Sigmoid colon (tissue), 3 donors: Measurements from ENCODE around the gene RPS6KA2.

Source experiments
- CTCF ChIP-seq, 4 experiments: fragments of 450-650 bp in 3 of 4; fragments of 200-600 bp in 1 of 4; IDR thresholded peaks; one replicate each; pipeline ENCODE4 v1.5.1; 2016 to 2019; ENCODE audit warnings: antibody characterized with exemption in 4 of 4, mild to moderate bottlenecking in 3 of 4, moderate library complexity in 2 of 4
- POLR2A ChIP-seq, 2 donors: fragments of 450-650 bp; IDR thresholded peaks; one replicate each; pipeline ENCODE4 v1.6.1; 2016; ENCODE audit warnings: antibody characterized with exemption in 2 of 2, mild to moderate bottlenecking in 2 of 2, moderate library complexity in 2 of 2

- TF ChIP-seq POLR2A (IDR thresholded peaks at IDR 0.05): no peak
- TF ChIP-seq CTCF (IDR thresholded peaks at IDR 0.05): no peak
Observed at GRCh38 chr6:166444446-166444845, 182.6 kb downstream of the RPS6KA2 start.
